IPS-20b (cell line): ENCODE data around the gene SHANK1.

ENCODE experiments used
- H3K27ac ChIP-seq: one replicate; pipeline ENCODE4 v1.5.1; 2013; ENCODE audit warnings: low read length
- H3K27me3 ChIP-seq: 2 replicates; pipeline ENCODE4 v1.6.1; 2013; ENCODE audit warnings: mild to moderate bottlenecking, low read length, inconsistent platforms; ENCODE audit not compliant: insufficient read depth
- H3K36me3 ChIP-seq: 2 replicates; pipeline ENCODE4 v1.6.1; 2013; ENCODE audit warnings: low read depth, mild to moderate bottlenecking, inconsistent platforms, low read length, moderate library complexity; ENCODE audit not compliant: insufficient read depth
- H3K4me1 ChIP-seq: 2 replicates; pipeline ENCODE4 v1.6.1; 2013; ENCODE audit warnings: mild to moderate bottlenecking, control low read depth, inconsistent platforms, low read length, moderate library complexity; ENCODE audit not compliant: insufficient read depth
- H3K4me3 ChIP-seq: 2 replicates; pipeline ENCODE4 v1.5.1; 2013; ENCODE audit warnings: mild to moderate bottlenecking, low read length, inconsistent platforms
- H3K9ac ChIP-seq: 2 replicates; pipeline ENCODE4 v1.6.1; 2013; ENCODE audit warnings: low read depth, mild to moderate bottlenecking, inconsistent platforms, low read length, moderate library complexity
- H3K9me3 ChIP-seq: 2 replicates; pipeline ENCODE4 v1.6.1; 2013; ENCODE audit warnings: mild to moderate bottlenecking, low read depth, low read length, inconsistent platforms; ENCODE audit not compliant: insufficient read depth

SHANK1 gene

DNA sequence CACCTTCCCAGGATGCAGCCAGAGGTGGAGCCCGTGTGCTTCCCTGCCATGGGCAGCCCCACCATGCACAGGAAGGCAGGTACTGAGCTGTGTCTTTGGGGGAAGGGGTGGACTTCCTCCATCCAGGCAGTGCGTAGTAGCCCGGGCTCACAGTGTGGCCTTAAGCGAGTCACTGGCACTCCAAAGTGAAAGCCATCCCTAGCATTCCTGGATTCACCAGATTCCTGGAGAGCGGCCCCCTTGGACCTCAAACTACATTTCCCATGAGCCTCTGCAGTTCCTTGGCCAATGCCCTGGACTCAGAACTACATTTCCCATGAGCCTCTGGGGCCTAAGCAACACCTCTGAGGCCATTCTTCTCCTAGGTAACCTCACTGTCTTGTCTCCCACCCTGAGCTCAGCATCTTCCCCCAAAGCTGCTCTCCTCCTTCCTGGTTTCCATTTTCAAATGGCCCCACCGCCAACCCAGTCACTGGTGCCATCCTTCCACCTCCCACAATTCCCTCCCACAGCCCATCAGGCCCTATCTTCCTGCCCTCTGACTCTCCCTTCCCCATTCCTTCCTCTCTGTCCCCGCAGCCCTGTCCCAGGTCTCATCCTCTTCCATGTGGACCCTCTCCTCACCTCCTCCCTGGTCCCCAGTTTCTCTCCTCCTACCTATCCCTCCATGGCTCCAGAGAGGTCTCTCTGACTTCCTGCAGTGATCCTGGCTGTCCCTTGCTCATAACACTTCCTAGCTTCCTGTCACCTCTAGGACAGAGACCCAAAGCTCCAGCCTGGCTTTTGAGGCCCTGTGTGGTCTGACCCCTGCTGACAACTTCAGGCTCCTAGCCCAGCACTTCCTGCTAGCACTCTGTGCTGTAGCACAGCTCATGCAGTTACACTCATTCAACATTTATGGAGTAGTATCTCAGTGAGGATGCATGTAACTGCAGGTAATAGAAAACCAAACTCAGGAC, 69.9 kb downstream of the SHANK1 start, which contains the start of gene C19orf81:
C19orf81 (plus strand) TSS at position 13 of the 959 bp plus-strand sequence; CDS start at position 13, 0 bp downstream.
- Histone ChIP-seq H3K27me3 (peaks cover 16% of the 10 kb centered on the region), H3K4me1 (no peaks in the 10 kb centered on the region), H3K27ac (no peak within 1 kb of the TSS), H3K36me3 (no peaks in the 10 kb centered on the region), H3K4me3 (peak within 1 kb of the TSS; percentile 36; the same call in 1 of the 2 replicates), H3K9me3 (peaks cover 49% of the 10 kb centered on the region), H3K9ac (no peak within 1 kb of the TSS)

DNA sequence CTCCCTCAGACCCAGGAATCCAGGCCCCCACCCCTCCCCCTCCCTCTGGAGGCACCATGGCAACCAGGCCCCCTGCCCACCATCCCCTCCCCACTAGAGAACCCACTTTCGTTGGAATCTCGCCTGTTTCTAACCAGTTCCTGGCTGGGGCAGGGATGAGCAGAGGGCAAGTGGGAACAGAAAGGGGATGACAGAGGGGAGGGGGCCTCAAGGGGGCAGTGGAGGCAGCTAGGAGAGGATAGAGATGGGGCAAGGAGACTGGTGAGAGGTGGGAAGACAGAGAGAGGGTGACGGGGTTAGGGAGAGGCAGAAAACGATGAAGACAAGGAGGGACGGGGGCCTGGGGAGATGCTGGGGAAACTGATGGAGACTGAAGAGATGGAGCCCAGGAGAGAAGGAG, 70.9 kb downstream of the SHANK1 start:
- Histone ChIP-seq H3K9me3 (peaks cover 55% of the 10 kb centered on the region), H3K4me1 (no peaks in the 10 kb centered on the region), H3K36me3 (no peaks in the 10 kb centered on the region), H3K9ac (no peak overlapping the region), H3K27ac (no peak overlapping the region), H3K27me3 (peaks cover 26% of the 10 kb centered on the region), H3K4me3 (no peak overlapping the region)

DNA sequence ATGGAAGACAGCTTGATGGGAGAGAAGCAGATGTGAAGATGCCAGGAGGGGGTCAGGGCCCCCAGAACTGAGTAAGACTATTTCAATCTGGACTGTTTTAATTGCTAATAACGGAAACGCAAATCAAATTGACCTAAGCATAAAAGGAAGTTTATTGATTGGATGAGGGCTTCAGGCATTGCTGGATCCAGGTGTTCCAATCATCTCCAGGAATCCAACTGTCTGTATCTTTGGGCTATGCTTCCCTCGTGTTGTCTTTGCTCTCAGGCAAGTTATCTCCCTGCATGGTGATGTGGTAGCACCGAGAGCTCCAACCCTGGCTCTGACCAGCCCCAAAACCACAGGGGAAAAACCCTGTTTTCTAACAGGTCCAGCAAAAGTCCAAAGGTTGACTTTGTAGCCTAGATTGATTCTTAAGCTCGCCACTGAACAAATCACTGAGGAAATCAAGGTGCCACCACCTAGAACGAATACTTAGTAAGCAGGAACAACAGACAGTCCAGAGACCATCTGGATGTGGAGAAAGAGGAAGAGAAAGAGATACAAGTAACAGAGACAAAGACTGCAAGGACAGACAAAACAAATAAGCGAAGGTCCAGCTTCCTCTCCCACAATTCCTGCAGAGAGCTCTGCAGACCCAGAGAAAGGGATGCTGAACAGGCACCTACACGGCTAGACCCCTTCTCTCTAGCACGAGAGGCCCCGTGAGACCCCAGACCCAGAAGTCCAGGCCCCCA, 71.6 kb downstream of the SHANK1 start:
- H3K4me1 ChIP-seq, result no peaks in the 10 kb centered on the region
- peaks cover 30% of the 10 kb centered on the region for H3K27me3 ChIP-seq
- H3K4me3 ChIP-seq, result no peak overlapping the region
- H3K9me3 ChIP-seq, result peaks cover 55% of the 10 kb centered on the region
- no peaks in the 10 kb centered on the region for H3K36me3 ChIP-seq
- H3K9ac ChIP-seq, result no peak overlapping the region
- no peak overlapping the region for H3K27ac ChIP-seq

DNA sequence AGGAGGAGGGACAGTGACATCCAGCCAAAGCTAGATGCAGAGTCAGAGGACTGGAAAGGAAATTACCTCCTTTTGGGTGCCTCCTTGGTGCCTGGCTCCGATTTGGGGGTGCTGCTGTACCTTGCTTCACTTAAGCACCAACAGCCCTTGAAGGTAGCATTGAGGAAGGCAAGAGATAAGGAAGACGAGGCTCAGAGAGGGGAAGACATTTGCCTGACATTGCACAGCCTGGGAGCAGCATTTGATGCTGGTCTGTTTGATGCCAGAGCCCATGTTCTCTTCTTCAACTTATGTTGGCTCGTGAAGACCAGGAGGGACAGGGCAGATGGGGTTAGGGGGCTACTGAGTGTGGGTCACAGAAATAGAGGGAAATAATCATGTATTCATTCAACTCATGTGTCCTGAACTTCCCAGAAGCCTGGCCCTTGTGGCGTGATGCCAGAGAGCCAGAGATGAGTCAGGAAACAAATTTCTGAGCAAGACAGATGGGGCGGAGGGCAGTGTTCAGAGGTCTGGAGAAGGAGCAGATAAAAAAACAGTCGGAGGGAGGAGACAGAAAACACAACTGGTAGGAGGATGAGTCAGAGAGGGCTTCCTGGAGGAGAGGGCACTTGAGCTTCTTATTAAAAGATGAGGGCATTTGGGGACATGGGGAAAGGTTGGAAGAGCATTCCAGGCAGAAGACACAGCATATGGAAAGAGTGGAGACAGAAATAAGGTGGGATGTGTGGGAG, 73.4 kb downstream of the SHANK1 start:
- H3K36me3 ChIP-seq, result no peaks in the 10 kb centered on the region
- H3K4me1 ChIP-seq, result no peaks in the 10 kb centered on the region
- H3K27ac ChIP-seq, result no peak overlapping the region
- H3K4me3 ChIP-seq, result no peak overlapping the region
- H3K9me3 ChIP-seq, result peaks cover 51% of the 10 kb centered on the region
- H3K9ac ChIP-seq, result no peak overlapping the region
- peaks cover 30% of the 10 kb centered on the region for H3K27me3 ChIP-seq

DNA sequence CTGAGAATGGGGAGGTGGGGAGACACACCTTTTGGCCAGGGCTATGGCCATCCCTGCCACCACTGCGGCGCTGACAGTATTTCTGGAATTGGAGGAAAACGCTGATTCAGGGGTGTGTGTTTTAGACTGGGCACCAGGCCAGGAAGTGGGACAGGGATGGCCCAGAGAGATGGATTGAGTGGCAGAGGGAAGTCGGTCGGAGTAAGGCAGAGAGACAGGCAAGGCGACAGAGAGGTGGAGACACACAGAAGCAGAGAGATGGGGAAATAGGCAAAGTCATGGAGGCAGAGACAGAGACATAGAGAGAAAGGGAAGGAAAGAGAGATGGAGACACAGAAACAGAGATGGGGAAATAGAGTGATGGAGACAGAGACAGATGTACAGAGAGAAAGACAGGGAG, 74.5 kb downstream of the SHANK1 start:
- H3K36me3 ChIP-seq, result no peaks in the 10 kb centered on the region
- no peak overlapping the region for H3K27ac ChIP-seq
- no peaks in the 10 kb centered on the region for H3K4me1 ChIP-seq
- H3K9ac ChIP-seq, result no peak overlapping the region
- no peak overlapping the region for H3K4me3 ChIP-seq
- H3K9me3 ChIP-seq, result peaks cover 49% of the 10 kb centered on the region
- H3K27me3 ChIP-seq, result peaks cover 30% of the 10 kb centered on the region

DNA sequence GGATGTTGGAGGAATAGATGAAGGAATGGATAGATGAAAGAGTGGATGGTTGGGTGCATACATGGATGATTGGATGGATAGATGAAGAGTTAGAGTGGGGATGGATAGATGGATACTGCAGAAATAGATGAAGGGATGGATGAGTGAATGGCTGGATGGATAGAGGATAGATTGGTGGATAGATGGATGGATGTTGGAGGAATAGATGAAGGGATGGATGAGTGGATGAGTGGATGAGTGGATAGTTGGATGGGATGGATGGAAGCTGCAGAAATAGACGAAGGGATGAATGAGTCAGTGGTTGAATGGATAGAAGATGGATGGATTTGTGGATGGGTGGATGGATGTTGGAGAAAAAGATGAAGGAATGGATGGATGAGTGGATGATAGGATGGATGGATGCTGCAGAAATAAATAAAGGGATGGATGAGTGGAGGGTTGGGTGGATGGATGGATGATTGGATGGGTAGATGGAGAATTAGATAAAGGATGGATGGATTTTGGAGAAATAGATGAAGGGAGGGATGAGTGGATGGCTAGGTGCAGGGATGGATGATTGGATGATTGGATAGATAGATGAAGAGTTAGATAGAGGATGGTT, 75.2 kb downstream of the SHANK1 start:
- no peaks in the 10 kb centered on the region for H3K4me1 ChIP-seq

DNA sequence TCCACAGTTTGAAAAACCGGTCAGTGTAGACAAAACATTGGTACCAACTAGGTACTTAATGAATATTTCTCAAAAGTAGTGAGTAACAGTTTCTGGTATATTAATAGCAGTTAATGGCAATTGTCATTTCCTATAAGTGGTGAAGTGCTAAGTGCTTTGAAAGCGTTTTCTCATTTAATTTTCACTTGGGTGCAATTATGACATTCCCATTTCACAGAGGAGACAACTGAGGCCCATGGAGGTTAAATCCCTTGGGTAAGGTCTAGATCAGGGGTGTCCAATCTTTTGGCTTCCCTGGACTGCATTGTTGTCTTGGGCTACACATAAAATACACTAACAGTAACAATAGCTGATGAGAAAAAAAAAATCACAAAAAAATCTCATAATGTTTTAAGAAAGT, 79.2 kb downstream of the SHANK1 start:
- no peaks in the 10 kb centered on the region for H3K36me3 ChIP-seq
- H3K9me3 ChIP-seq, result peaks cover 57% of the 10 kb centered on the region
- no peak overlapping the region for H3K27ac ChIP-seq
- H3K4me3 ChIP-seq, result peak overlapping the region; percentile 68; the same call in 1 of the 2 replicates
- peaks cover 39% of the 10 kb centered on the region for H3K27me3 ChIP-seq
- no peaks in the 10 kb centered on the region for H3K4me1 ChIP-seq
- no peak overlapping the region; the same call in 1 of the 2 replicates for H3K9ac ChIP-seq

More for the DNA sequence above, 75.2 kb downstream of the SHANK1 start:
- H3K36me3 ChIP-seq, result no peaks in the 10 kb centered on the region
- no peak overlapping the region for H3K27ac ChIP-seq
- H3K9me3 ChIP-seq, result peaks cover 49% of the 10 kb centered on the region
- H3K4me3 ChIP-seq, result no peak overlapping the region
- H3K9ac ChIP-seq, result no peak overlapping the region
- peaks cover 30% of the 10 kb centered on the region for H3K27me3 ChIP-seq

DNA sequence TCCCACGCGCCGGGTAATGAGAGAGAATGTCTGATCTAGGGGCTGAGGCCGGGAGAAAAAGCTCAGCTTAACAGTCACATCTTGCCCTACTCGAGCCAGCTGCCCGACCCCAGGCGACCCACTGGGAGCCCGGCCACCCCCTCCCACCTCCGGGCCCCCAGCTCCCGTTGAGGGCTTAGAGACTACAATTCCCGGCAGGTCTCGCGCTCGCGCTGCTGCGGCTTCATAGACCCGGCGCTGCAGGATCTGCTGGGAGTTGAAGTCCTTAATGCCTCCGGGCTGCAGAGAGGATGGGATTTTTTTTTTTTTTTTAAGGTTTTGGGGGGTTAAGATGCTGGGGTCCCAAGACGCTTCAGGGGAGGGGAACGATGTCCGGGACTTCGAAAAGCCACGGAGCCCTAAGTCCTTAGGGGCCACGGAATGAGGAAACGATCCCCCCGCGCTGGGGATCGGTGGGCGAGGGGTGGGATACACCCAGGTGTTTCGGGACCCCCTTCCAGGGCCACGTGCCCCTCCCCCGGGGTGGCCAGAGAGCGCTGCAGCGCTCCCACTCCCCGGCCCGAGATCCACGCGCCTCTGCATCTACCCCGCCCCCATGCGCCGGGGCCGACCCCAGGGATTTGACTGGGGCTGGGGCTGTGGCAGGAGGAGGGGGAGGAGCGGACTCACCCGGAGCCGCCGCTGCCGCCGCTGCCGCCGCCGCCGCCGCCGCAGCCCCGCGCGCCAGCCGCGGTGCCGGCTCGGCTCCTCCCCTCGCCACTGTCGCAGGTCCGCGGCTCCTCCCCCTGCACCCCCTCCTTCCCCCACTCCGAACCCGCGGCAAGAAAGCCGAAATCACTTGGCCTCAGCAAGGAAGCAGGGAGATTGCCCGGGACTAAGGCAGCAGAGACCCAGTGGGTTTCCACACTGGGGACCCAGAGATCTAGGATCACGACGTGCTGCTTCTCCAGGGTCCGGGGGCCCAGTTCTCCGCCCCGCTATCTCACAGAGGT, 80.2 kb downstream of the SHANK1 start, which contains the start of gene SYT3:
SYT3 (minus strand) TSS at position 761 of the 992 bp plus-strand sequence. CDS start 2,470 bp downstream, outside the sequence.
- H3K4me3 ChIP-seq, result peak within 1 kb of the TSS; percentile 75
- H3K36me3 ChIP-seq, result no peaks in the 10 kb centered on the region
- H3K9me3 ChIP-seq, result peaks cover 56% of the 10 kb centered on the region
- peaks cover 29% of the 10 kb centered on the region for H3K27me3 ChIP-seq
- no peaks in the 10 kb centered on the region for H3K4me1 ChIP-seq
- H3K27ac ChIP-seq, result no peak within 1 kb of the TSS
- peak within 1 kb of the TSS; percentile 69; the same call in 1 of the 2 replicates for H3K9ac ChIP-seq

DNA sequence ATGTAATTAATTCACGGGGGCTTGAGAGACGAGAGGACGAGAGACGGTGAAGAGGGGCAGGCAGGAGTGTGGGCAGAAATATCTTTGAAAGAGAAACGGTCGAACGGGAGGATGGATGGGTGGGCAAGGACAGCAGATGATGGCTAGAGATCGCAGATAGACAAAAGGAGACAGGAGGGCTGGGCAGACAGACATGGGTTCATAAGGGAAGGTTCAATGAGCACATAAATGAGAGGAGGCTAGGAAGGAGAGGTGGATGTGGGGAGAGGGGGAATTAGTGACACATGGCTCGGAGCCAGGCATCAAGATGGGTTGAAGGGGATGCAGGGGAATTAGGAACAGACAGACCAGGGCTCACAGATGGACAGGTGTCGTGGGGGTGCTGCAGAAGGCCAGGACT, 81.0 kb downstream of the SHANK1 start:
- Histone ChIP-seq H3K27me3 (peaks cover 21% of the 10 kb centered on the region), H3K9me3 (peaks cover 57% of the 10 kb centered on the region), H3K36me3 (no peaks in the 10 kb centered on the region), H3K27ac (no peak overlapping the region), H3K9ac (no peak overlapping the region), H3K4me1 (no peaks in the 10 kb centered on the region), H3K4me3 (peak overlapping the region; percentile 75)
